HG02973 (cell line): ENCODE data around the gene SETD3.

Experiments
- ATAC-seq: cut with Tn5 transposase; IDR thresholded peaks from one replicate; pipeline ENCODE4 v1.9.1; 2021; ENCODE audit warnings: moderate library complexity; ENCODE audit not compliant: unreplicated experiment

Gene SETD3

GRCh38 chr14:99516871-99517642, 36.4 kb upstream of the SETD3 start:
- no peak for ATAC-seq

DNA sequence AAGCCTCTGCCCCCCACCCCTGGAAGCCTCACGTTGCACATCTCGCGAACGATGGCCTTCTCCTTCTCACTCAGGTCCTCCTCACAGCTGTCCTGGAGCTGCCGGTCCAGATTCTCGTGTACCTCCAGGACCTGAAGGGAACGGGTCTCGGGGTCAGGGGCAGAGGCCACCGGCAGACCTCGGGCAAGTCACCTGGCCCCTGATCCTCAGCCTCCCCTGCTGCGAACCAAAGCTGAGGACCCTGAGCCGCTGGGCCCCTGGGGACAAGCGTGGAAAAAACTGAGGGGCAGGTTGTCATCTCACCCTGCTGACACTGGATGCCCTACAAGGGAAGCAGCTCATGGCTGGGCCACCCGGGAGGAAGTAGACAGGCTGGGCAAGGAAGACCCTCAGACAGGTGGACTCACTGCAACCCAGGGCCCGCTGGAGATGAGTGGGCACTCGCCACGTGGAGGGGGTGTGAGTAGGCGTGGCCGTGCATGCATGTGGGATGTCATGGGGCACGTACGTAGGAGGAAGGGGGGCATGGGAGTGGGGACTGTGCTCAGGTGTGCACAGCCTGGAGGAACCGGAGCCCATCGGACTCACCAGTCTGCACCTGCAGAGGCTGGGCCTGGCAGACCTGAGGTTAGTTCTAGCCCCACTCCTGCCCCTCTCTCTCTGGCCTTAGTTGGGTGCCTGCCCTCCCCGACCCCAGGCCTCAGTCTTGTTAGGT, 35.7 kb upstream of the SETD3 start:
- ATAC-seq = no peak

DNA sequence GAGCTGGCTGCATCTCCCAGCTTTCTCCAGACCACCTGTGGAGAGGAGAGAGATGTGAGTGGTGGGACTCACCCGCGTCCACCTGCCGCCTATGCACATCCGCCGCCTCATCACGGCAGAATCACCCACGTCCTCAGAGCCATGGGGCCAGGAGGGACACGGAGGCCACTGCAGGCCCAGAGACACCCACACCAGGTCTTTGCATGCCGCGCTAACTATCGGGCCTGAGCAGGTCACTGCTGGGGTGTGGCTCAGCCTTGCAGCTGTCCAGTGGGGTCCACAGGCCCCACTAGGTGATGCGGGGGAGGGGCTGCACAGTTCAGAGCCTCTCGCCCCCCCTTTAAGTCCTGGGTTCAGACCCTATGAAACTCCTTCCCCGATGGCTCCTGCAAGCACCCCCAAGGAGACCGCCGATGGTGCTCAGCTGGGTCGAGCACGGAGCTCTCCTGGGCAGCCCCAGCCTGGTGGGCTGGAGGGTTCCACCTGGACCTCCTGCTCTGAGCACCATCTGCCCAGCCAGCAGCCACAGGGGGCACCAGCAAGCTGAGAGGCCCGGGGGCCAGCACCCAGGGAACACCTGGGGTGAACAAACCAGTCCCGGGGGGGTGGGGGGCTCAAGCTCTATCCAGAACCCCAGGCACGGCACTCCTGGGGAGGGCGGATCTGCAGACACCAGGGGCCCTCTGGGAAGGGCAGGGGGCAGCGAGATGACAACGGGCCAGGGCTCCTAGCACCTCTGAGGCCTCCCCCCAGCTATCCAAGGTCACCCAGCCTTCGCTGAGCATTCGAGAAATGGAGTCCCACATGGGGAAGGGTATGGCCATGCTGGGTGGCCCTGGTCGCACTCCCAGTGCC, 34.9 kb upstream of the SETD3 start:
- no peak for ATAC-seq

- ATAC-seq = no peak
Measured at GRCh38 chr14:99514552-99515300, 34.1 kb upstream of the SETD3 start.

DNA sequence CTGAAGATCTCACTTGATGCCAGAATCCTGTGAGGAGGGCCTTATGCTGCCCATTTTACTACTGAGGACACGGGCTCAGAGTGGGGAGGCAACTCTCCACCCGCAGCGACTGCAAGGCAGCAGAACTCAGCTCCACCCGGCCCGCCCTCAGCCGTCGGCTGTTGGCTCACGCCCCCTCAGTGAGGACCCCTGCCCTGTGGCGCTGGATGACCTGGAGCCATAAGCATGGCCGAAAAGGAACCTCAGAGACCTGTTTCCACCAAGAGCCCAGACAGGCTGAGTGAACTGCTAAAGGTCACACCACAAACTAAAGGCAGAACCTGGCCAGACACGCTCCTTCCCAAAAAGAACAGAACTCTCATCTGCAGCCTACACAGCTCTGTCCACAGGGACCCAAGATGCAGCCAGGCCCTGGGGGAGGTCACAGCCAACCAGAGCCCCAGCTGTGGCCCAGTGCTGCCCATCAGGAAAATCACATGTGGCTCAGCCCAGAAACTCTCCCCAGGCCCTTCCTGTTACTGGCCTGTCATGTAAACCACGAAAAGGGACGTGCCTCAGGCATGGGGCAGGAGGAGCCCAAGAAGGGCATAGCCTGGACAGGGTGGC, 33.4 kb upstream of the SETD3 start:
- ATAC-seq = no peak

- ATAC-seq = no peak
Measured at GRCh38 chr14:99513183-99513694, 32.6 kb upstream of the SETD3 start.

- ATAC-seq = no peak
Measured at GRCh38 chr14:99512571-99513182, 32.0 kb upstream of the SETD3 start.

GRCh38 chr14:99512110-99512449, 31.4 kb upstream of the SETD3 start:
- no peak for ATAC-seq

DNA sequence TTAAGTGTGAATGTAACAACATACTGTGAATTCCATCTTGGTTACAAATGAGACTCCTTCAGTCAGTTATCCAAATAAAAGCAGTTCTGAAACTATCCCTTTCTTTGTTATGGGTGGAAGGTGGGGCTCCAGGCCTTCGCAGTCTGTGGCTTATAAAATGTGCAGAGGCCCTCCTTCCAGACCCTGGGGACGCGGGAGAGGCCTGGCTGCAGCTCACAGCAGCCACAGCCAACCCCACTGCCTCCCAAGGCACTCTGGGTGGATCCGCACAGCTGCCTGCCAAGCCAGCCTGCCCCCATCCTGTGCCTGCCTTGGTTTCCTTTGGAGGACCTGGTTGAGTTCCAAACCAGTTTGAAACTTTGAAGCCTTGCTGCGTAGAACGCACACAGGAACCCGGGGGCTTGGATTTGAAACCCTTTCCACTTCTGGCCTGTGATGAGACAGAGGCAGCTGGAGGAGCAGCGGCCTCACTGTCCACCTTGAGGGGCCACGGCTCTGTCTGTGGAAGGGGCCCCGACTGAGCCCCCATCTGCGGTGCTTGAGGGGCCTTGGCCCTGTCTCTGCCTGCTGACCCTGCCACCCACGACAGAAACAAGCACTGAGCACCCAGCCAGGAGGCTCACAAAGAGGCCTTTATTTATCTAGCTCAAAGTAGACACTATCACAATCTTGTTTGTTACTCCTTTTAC, 30.9 kb upstream of the SETD3 start:
- no peak for ATAC-seq

- ATAC-seq = no peak
Measured at GRCh38 chr14:99510556-99511139, 30.0 kb upstream of the SETD3 start.

GRCh38 chr14:99509871-99510555, 29.4 kb upstream of the SETD3 start:
- no peak for ATAC-seq

DNA sequence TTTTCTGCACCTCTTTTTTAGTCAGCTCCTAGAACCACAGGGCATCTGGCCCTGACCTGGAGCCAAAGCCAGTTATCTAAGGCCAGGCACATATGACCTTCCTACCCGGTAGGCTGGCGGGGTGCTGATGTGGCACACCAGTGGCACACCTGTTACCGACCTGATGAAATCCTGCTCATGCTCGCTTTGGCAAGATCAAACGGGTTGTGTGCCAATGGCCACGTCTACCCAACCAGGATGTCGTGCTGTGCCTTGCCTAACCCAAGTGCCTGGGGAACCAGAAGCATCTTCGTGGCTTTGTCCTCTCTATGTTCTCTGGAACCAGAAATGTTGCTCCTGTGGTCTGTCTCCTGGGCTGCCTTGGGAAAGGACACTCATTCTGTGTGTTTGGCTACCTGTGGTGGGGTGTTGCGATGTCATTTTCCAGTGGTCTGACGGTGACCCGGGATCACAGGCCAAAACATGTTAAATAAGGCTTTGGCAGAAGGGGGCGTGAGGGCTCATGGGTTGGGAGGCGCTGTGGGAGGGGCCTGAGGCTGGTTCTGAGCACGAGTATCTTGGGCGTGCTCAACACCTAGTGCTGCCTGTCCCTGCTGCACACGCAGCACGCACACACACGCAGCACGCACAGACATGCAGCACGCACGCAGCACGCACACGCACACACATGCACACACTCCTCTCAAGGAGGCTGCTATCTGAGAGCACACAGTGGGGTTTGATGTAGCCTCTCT, 28.4 kb upstream of the SETD3 start:
- ATAC-seq = no peak

GRCh38 chr14:99507860-99508640, 27.4 kb upstream of the SETD3 start:
- no peak for ATAC-seq

- ATAC-seq = no peak
Measured at GRCh38 chr14:99506276-99506675, 25.6 kb upstream of the SETD3 start.

DNA sequence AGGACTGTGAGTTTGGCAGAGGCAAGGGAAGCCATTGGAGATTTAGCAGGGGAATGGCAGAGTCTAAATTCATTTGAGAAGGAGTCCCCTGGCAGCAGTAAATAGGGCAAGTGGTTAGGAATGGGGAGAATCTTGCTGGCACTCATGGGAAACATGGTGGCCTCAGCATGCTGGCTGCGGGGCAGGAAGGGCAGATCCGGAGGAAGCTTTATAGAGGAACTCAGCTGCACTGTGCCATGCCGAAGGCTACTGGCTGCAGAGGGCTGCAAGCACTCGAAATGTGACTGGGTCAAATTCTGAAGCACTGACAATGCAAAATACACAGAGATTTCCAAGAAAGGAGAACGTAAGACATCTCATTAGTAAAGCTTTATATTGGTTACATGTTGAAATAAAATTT, 24.4 kb upstream of the SETD3 start:
- no peak for ATAC-seq

DNA sequence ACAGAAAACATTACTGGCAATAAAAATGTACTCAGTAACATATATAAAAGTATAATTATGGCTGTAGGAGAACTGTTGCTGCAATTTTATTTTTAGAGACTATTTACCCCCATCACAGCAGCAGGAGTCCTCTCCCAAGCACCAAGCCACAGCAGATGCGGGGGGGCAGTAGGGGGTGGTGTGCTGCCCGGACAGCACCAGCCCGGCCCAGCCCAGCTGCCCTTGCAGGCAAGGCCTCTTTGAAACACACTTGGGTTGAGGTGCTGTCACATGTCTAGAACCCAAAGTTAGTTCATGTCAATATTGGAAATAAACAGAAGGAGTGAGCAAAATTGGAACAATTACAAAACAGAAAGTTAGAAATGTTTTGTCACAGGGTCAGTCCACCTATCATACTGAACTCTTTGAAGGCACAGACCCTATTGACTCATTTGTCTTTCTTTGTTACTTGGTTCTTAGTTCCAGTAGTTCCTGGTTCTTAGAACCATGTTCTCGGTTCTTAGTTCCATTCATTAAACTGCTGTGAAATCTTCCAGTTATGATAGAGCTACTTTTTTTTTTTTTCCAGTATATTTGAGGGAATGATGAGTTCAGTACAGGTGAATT, 23.3 kb upstream of the SETD3 start:
- no peak for ATAC-seq
